Stimulated activated CD8-positive, alpha-beta memory T cell treated with anti-CD3 and anti-CD28 coated beads, Interleukin-12 subunit alpha, Interleukin-12 subunit beta, amount 100 ng/mL, for 24 hours (primary cell): ENCODE data around the gene SOX10.
"Not testable (repeated sequence)": the region's sequence is repeated elsewhere in the genome, so short reads cannot be mapped to it uniquely, and the experiment has no call there.

Experiments
- DNase-seq: peaks from one replicate; pipeline ENCODE4 v3.0.0-alpha.2; 2020; ENCODE audit errors: extremely low read depth

SOX10 gene

DNA sequence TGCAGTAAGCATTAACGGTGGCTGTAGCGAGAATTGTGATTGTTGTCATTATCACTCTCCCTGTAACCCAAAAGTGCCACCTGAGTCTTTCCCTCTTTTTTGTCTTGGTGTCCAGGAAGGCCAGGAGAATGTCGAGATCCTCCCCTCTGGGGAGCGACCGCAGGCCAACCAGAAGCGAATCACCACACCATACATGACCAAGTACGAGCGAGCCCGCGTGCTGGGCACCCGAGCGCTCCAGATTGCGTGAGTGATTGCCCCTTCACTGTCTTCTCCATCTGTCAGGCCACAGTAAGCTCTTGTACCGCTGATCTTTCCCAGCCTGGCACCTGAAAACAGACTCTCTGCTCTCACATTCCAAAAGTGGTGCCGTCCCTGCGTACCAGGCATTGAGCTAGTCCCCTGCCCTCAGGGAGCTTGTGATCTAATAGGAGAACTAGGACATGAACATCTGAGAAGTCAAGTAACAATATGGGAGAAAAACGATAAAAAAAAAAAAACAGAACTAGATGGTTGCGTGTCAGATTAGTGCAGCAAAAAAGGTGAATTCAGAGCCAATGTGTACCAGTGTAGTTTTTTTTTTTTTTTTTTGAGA lies 25.0 kb downstream of the SOX10 start:
- no peak for DNase-seq

DNA sequence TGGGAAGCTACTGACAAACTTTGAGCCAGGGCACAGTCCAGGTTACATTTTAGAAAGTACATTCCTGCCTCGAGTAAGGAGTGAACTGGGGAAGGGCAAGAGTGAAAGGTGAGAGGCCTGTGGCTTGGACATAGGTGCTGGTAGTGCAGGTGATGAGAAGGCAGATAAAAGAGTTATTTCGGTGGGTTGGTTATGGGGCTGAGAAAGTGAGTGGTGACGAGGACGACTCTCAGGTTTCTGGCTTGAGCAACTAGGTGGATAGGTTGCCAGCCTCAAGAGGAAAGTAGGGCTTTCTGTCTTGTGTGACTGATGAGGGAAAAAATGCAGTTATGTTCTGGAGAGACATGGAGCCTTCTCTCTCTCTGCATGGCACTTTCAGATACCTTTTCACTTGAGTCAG lies 27.1 kb downstream of the SOX10 start:
- DNase-seq, result no peak

DNA sequence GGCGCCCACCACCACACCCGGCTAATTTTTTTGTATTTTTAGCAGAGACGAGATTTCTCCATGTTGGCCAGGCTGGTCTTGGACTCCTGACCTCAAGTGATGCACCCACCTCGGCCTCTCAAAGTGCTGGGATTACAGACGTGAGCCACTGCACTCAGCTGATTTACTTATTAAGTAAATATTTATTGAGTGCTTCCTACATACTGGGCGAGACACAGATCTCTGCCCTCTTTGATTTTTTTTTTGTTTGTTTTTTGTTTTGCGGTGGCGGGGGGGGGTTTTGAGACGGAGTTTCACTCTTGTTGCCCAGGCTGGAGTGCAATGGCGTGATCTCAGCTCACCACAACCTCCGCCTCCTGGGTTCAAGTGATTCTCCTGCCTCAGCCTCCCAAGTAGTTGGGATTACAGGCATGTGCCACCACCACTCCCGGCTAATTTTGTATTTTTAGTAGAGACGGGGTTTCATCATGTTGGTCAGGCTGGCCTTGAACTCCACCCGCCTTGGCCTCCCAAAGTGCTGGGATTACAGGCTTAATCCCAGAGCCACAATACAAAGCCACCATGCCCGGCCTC lies 28.4 kb downstream of the SOX10 start:
- DNase-seq, result not testable (repeated sequence)

DNA sequence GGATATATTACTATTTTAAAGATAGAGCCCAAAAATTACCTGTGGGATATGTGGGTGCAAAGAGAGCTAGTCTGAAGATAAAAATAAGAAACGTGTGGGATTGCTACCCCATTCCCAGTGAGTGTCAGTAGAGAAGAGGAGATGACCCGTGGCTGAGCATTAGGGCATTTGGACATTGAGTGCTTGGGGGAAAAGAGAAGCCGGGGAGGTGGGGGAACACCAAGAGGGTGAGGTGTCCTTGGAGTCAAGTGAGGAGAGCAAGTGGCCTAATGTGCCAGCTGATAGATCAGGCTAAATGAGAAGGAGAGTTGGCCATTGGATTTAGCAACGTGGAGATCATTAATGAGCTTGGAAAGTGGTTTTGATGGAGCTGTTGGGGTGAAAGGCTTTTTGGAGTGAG lies 29.7 kb downstream of the SOX10 start:
- no peak for DNase-seq

DNA sequence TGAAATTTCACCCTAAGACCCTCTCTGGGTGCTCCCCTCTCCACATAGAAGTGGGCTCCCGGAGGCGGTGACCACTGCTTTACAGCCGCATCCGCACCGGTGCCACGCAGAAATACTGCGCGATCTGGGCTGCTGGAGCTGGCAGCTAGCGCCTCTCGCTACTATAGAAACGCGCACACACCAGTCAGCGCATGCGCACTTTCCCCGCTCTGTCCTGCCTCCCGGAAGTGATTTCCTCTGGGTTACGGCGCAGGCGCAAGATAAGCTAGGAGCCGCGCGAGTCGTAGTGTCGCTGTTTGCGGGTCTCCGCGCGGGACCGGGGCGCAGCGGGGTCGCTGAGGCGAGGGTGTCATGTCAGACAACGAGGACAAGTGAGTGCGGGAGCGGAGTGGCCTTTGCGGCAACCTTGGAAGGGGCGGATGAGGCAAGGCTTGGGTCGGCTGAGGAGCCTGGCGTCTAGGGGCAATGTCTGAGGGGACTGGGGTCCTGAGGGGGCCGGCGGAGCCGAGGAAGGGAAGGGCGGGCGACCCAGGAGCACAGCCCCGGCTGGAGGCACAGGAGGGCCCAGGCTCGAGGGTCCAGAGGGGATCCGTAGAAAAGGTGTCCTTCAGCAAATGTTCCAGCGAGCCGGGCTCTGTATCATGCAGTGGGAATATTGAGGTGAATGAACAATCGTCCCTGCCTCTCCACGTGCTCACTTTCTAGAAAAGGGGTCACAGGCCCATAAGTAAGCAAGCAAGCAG lies 30.7 kb downstream of the SOX10 start, which contains the start of the genes C22orf23 and POLR2F:
Gene C22orf23, minus strand, starts transcription at position 165 of the 743 bp plus-strand sequence. CDS start 452 bp downstream, outside the sequence.
Gene POLR2F, plus strand, starts transcription at position 263 of the 743 bp plus-strand sequence. Its CDS starts 89 bp downstream, at position 352.
- peak; percentile 88 for DNase-seq

DNA sequence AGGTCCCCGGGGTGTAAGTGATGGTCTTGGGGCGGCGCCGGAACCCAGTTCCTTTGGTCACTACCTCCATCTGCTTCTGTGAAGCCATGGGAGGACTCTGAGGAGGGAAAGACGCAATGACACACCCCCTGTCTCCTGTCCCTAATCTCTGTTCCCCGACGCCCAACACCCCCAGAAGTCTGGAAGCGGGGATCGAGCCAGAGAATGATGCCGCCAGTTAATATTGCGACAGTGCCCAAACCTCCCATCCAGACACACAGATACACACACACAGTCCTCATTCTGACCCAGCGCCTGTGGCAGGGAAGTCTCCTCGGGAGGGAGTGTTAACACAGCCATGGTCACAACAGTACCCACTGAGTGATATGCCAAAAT lies 31.3 kb downstream of the SOX10 start:
- no peak for DNase-seq

DNA sequence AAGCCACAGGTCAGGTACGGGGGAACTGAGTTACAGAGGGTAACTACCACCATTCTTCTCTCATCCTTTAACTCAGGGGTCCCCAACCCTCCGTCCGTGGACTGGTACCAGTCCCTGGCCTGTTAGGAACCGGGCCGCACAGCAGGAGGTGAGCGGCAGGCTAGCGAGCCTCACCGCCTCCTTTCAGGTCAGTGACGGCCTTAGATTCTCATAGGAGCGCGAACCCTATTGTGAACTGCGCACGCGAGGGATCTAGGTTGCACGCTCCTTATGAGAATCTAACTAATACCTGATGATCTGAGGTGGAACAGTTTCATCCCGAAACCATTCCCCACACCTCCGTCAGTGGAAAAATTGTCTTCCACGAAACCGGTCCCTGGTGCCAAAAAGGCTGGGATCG lies 31.7 kb downstream of the SOX10 start:
- DNase-seq, result not testable (repeated sequence)

DNA sequence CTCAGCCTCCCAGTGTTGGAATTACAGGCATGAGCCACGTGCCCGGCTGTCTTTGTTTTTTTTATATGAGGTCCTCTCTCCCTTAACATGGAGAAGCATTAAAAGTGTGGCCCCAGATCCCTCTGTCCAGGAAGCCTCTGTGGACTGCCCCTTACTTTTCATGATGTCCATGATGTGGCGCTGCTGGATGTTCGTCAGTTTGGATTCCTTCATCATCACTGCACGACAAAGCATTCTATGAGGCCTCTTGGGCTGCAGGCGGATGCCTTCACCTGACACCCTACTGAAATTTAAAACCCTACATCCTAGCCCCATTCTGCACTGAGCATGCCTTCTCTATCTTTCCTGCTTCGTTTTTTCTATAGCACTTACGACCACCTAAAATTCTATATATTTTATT lies 33.0 kb downstream of the SOX10 start:
- DNase-seq, result no peak

DNA sequence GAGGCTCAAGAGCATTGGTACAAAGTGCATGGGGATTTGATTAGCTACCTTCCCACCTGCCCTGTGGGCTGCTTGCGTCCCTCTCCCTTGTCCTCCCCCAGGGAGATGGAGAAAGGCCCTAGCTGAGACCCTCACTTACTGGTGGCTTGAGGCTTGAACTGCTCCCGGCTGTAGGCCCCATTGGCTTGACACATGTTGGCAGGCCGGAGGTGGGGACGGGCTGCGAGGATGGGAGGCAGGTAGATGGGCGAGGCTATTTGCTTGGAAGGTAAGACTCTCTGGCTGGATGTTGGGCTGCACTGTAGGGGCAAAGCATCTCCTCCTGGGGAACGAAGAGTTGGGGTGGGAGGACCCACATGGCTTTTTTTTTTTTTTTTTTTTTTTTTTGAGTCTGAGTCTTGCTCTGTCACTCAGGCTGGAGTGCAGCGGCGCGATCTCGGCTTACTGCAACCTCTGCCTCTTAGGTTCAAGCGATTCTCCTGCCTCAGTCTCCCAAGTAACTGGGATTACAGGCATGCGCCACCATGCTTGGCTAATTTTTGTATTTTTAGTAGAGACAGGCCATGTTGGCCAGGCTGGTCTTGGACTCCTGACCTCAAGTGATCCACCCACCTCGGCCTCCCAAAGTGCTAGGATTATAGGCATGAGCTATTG lies 37.1 kb downstream of the SOX10 start:
- not testable (repeated sequence) for DNase-seq

DNA sequence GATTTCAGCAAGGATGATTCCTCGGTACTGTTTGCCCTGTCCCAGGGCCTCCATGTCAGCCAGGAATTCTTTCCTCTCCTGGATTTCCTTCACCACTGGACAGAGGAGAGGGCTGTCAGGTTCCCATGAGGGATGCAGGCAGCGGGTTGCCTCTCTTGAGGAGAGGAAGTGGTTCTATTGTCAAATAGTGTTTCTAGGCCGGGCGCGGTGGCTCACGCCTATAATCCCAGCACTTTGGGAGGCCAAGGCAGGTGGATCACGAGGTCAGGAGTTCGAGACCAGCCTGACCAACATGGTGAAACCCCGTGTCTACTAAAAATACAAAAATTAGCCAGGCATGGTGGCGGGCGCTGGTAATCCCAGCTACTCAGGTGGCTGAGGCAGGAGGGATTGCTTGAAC lies 39.9 kb downstream of the SOX10 start:
- DNase-seq, result not testable (repeated sequence)

DNA sequence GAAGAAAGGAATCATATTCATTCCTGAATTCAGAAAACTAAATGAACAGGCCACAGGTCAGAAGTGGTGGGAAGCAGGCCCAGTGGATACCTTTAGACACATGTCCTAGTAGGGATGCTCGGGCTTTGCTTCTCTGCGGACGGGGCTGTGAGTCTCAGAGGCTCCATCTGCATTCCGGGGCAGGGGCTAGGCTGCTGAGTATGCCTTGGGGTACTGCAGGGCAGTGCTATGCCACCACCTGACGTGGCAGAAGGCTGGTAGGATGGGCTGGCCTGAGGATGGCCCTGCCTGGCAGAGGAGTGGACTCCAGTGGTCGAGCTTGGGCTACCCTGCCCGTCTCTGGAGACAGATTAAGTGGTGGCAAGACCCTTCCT lies 40.5 kb downstream of the SOX10 start:
- DNase-seq, result no peak

DNA sequence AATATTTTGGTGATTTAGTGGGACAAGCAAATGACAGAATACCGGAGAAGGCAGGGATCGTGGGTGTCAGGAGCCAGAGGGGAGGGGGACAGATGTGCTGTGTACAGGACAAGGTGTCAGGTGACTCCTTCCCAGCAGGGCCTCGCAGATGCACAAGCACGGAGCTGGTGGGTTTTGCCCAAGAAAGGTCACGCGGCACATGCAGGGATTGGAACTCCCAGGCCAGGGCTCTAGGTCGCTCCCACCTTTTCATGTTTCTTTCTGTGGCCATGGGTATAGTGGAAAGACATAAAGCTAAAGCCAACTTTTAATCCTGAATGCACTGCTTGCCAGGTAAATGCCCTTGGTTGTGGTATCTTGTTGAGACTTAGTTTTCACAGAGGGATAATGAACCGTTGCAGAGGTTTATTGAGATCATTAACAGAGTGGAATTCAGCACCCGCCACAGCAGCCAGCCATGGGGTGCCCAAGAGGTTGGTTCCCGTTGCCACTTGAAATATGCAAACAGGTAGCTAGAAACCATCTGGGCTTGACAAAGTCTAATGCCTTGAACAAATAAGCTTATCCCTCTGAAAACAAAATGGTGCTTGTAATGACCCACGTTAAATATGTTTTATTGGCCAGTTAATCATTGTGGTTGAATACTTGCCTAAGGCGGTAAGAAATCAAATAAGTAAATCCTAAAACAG lies 41.1 kb downstream of the SOX10 start:
- DNase-seq, result no peak

DNA sequence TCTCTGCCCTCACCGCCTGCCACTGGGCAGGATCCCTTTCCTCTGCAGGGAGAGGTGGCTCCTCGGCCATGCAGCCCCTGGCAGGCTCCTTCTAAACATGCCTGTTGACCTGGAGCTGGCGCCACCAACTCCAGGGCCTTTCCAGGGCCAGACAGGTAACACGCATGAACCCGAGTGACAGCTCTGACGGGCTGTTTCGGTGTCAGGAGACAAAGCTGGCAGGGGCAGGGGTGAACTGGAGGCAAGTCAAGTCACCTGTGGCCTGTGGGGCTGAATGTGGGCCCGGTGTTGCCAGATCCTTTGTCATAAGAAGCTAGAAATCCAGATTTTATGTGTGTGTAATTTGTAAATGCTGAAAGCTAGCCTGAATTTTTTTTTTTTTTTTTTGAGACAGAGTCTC lies 42.2 kb downstream of the SOX10 start:
- no peak for DNase-seq

DNA sequence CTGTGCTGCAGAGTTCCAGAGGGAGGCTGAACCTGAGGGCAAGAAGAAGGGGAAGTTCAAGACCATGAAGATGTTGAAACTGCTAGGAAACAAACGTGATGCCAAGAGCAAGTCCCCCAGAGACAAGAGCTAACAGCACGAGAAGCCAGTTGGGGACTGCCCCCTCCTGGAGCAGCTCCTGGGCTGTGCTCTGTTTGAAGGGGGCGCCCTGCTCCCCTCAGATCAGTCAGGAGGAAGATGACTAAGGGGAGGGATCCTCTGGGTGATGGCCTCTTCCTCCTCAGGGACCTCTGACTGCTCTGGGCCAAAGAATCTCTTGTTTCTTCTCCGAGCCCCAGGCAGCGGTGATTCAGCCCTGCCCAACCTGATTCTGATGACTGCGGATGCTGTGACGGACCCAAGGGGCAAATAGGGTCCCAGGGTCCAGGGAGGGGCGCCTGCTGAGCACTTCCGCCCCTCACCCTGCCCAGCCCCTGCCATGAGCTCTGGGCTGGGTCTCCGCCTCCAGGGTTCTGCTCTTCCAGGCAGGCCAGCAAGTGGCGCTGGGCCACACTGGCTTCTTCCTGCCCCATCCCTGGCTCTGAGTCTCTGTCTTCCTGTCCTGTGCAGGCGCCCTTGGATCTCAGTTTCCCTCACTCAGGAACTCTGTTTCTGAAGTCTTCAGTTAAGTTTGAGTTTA lies 43.5 kb downstream of the SOX10 start:
- DNase-seq, result no peak

DNA sequence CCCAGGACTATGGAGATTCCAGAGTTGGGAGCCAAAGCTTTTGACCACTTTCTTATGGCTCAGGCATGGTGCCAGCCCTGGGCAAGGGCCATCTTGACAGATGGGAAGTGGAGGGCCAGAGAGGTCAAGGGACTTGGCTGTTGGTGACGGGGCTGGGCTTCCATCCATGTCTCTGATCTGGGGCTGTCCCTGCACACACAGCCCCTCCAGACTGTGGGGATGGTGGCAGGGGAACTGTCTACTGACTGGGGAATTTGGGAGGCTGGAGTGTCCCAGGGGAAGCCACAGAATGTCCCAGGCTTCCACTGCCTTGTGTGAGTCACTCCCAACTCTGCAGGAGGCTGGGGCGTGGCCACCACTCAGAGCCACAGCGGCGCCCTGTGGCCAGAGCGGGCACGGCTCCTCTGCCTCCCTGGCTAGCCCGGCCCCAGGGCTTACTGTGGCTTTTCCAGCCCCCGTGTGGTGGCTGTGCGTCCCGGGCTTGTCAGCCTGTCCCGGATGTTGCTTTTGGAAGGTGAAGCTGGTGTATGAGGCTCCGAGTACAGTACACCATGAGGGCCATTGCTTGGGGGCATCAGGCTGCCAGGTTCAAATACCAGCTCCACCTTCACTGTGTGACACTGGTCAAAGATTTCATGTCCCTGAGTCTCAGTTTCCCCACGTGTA lies 50.5 kb downstream of the SOX10 start:
- peak; percentile 53 for DNase-seq

DNA sequence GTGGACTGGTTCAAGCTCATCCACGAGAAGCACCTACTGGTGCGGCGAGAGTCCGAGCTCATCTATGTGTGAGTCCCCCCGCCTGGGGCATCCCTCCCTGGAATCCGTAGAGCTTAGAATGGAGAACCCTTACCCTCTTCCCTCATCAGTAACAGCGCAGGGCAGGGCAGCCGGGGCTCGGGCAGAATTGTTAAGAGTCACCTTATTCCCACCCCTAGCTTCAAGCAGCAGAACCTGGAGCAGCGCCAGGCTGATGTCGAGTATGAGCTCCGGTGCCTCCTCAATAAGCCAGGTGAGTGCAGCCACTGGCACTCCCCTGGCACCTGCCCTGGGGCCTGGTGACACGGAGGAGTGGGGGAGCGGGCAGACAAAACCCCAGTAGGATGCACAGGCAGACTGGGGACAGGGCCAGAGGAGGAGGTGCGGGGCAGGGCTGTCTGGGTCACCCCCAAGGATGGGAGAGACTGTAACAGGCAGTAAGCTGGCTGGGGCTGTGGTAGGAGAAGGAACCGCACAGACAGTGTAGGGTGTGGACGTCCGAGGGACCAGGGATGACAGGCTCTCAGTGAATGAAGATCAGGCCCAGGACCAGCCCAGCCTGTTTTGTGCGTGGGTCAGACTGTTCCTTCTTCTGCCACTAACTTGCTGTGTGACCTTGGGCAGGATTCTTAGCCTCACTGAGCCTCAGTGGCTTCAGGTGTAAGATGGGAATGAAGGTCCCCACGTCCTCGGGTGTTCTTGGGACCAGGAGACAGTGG lies 51.4 kb downstream of the SOX10 start:
- no peak for DNase-seq

DNA sequence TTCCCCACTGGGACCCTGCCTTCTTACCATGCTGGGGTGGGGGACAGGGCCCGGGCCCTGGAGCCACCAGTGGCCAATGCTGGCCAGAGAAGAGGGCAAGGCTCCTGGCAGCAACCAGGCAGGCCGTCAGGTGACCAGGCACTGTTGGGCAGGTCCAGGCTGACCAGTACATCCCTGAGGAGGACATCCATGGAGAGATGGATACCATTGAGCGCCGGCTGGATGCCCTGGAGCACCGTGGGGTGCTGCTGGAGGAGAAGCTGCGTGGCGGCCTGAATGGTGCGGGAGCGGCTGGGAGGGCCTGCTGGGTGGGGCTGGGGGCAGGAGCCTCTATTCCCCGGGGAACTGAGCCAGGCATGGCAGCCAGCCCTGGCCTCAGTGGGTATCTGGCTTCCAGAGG lies 52.0 kb downstream of the SOX10 start:
- DNase-seq, result no peak

DNA sequence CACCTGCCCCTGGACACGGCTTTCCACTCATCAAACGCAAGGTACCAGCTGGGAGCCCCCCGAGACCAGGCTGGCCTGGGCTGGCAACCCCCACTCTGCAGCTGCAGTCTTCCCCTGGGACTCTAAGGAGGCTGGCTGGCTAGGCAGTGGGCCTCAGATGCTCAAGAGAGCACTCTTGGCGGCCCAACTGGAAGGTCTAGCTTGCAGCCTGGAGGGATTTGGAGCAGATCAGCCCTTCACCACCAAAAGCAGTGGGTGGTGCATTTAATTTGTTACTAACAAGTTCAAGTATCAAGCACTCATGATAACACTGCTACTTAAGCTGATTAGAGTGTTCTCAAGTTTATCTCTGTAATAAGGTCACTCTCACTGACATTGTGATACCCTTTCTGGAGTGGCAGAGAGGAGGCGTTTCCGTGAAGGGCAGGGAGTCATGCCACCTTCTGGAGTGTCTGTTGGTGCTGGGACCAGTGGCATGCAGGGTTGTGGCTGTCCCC lies 52.4 kb downstream of the SOX10 start:
- DNase-seq, result no peak

DNA sequence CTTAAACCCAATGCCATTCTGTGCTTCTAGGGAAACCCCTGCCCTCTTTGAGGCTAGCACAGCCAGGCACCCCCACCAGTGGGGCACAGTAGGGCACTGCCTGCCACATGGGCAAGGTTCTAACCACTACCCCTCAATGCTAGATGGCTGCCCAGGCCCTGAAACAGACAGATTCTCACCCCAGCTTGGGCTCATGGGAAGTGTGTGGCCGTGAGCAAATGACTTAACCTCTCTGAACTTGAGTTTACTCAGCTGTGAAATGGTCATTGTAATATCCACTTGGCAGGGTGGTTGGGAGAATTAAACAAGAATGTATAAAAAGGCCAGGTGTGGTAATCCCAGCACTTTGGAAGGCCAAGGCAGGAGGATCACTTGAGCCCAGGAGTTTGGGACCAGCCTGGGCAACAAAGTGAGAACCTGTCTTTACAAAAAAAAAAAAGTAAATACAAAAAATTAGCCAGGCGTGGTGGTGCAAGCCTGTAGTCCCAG lies 53.4 kb downstream of the SOX10 start:
- DNase-seq, result no peak
